ENCODE measurements around the gene FGF14. TPM values are rescaled to one million over a fixed set of nuclear protein-coding genes. Genes with fewer than 3 reads are reported as not detected.

Gene FGF14
- total and polyA plus RNA-seq, 2 donors (not counting 3 experiments of a cell fraction or from before 2014, with no cell fraction given) = not detected

- DNase-seq (ENCODE audit: low read depth, low spot score) (no peak), FAIRE-seq (no peak)
- no peaks in the 10 kb centered on the region for H3K79me2 ChIP-seq (ENCODE audit: control insufficient read depth, insufficient read depth, low read length)
- dilution Hi-C loops (cut with MboI; ENCODE audit: extremely low pct_ligation_motif_present, low sequenced_read_pairs) (no loop called here), intact Hi-C loops (cut with micrococcal nuclease) (no loop called here)
- no peaks in the 10 kb centered on the region for H3K9me1 ChIP-seq (replicated peaks; ENCODE audit: control insufficient read depth, extremely low read depth, insufficient read depth, low read length)
- no peaks in the 10 kb centered on the region for H3K4me1 ChIP-seq (ENCODE audit: control insufficient read depth, extremely low read depth, insufficient read depth, low read length)
- H3K27ac ChIP-seq (ENCODE audit: insufficient read depth, low read depth, low read length) = no peak overlapping the region
- no peaks in the 10 kb centered on the region for H3K27me3 ChIP-seq (ENCODE audit: control insufficient read depth in 2 of 2, insufficient read depth in 2 of 2, low read length in 2 of 2)
- BruUV-seq (replicated peaks) = no TSS peak
- H3K4me2 ChIP-seq (ENCODE audit: insufficient read depth, low read length) = no peak overlapping the region
- ChIA-PET CTCF (no interaction called here), POLR2A (no interaction called here)
- no peaks in the 10 kb centered on the region for H4K20me1 ChIP-seq (replicated peaks; ENCODE audit: control insufficient read depth, extremely low read depth, insufficient read depth, low read length)
- no peak overlapping the region for H3K4me3 ChIP-seq (replicated peaks in 1 of 3; ENCODE audit: insufficient read depth in 1 of 3, low read depth in 1 of 3, low read length in 3 of 3)
- H3K36me3 ChIP-seq (ENCODE audit: control insufficient read depth in 2 of 2, extremely low read depth in 1 of 2, insufficient read depth in 2 of 2, low read length in 2 of 2) = no peaks in the 10 kb centered on the region
- TF ChIP-seq FOS (IDR thresholded peaks at IDR 0.05; ENCODE audit: borderline replicate concordance, insufficient read depth, low read length) (no peak), MYC (IDR thresholded peaks at IDR 0.05; ENCODE audit: low read depth, low read length) (no peak), CTCF (IDR thresholded peaks at IDR 0.05; ENCODE audit: extremely low read depth in 1 of 2, insufficient read depth in 1 of 2, low read depth in 1 of 2, low read length in 2 of 2) (no peak), MAX (IDR thresholded peaks at IDR 0.05; ENCODE audit: insufficient read depth, insufficient read length) (no peak), POLR2AphosphoS5 (IDR thresholded peaks at IDR 0.05; ENCODE audit: insufficient read depth, low read depth, low read length) (no peak), POLR2A (IDR thresholded peaks at IDR 0.05; ENCODE audit: low read depth, low read length) (no peak), GATA2 (IDR thresholded peaks at IDR 0.05; ENCODE audit: insufficient read depth, insufficient read length, low read depth, low read length) (no peak)
- H2AFZ ChIP-seq (ENCODE audit: low read depth, low read length) = no peak overlapping the region
- no peaks in the 10 kb centered on the region for H3K9me3 ChIP-seq (replicated peaks; ENCODE audit: control insufficient read depth, insufficient read depth, low read length)
- H3K9ac ChIP-seq (replicated peaks; ENCODE audit: extremely low read depth, insufficient read depth, low read length) = no peak overlapping the region
Observed at GRCh38 chr13:102170305-102170704, 231.5 kb downstream of the FGF14 start.
